ENCODE measurements around the gene EZH1.

The EZH1 gene

DNA sequence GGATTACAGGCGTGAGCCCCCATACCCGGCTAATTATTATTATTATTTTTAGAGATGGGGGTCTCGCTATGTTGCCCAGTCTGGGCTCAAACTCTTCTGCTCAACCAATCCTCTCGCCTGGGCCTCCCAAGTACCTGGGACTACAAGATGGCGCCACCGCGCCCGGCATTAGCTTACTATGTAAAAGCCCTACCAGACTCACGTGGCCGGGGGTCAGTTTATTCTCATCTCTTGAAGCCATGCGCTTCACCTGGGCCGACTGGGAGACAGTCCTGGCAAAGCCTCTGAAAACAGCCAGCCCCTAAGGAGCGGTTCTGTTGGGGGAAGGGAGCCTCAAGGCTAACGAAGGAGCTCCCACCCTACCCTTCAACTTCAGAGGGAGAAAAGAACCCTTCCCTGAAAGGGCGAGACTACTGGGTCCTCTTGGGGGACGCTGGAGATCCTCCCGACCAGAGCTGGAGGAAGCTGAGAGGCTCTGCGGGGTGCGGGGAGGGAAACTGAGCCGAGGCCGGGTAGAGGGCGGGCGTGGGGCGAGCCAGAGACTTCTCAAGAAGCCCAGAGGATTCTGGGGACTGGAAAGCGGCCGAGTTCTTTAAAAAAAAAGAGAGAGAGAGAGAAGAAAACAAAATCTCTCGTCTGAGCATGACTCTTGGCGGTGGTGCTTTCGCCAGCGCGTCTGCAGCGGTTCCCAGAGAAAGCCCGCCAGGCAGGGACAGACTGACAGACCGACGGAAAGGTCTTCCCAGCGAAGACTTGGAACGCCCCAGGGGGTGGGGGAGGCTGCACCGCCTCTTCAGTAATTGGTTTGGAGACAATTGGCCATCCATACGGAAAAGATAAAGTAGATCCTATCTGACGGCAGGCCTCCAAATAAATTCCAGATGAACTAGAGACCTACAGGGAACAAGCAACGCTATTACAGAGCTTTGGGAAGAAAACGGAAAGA is 91.4 kb downstream of the EZH1 start:
- H3K4me3 ChIP-seq (ENCODE audit: low read depth, low read length), result peak overlapping the region; percentile 41
- ChIA-PET POLR2A (no interaction called here), CTCF (interaction anchor here (1.0 to 2.0 kb wide), 4 partner anchors 12 to 27 kb away, joined by 3 to 6 read pairs (median 5); no protein-coding TSS in a partner anchor)

DNA sequence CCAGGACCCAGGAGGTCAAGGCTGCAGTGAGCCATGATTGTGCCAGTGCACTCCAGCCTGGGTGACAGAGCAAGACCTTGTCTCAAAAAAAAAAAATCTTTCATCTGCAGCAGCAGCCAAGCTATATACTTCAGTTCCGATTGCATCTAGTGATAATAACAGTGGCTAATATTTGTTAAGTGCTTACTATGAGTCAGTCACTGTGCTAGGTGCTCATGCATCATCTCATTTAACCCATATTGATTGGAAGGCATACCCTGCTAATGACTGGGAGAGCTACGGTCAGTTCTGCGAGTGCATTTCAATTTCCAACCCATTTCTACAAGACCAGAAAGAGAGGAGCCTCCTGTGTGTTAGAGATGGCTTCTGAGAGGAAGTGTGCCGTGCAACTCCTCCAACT is 93.4 kb downstream of the EZH1 start:
- CTCF ChIA-PET, result no interaction called here
- H3K4me3 ChIP-seq (ENCODE audit: low read depth, low read length), result no peak overlapping the region
- TF ChIP-seq, protein P1, sequence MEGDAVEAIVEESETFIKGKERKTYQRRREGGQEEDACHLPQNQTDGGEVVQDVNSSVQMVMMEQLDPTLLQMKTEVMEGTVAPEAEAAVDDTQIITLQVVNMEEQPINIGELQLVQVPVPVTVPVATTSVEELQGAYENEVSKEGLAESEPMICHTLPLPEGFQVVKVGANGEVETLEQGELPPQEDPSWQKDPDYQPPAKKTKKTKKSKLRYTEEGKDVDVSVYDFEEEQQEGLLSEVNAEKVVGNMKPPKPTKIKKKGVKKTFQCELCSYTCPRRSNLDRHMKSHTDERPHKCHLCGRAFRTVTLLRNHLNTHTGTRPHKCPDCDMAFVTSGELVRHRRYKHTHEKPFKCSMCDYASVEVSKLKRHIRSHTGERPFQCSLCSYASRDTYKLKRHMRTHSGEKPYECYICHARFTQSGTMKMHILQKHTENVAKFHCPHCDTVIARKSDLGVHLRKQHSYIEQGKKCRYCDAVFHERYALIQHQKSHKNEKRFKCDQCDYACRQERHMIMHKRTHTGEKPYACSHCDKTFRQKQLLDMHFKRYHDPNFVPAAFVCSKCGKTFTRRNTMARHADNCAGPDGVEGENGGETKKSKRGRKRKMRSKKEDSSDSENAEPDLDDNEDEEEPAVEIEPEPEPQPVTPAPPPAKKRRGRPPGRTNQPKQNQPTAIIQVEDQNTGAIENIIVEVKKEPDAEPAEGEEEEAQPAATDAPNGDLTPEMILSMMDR (IDR thresholded peaks at IDR 0.05; ENCODE audit: insufficient read depth, low read length, missing control alignments), result no peak
- DNase-seq (ENCODE audit: low read depth, low spot score), result no peak
- POLR2A ChIA-PET, result interaction anchor here (0.6 kb wide), 1 partner anchor 73 kb away, joined by 3 read pairs; no protein-coding TSS in a partner anchor

More for the DNA sequence above, 91.4 kb downstream of the EZH1 start:
- TF ChIP-seq, protein P1 (IDR thresholded peaks at IDR 0.05; ENCODE audit: insufficient read depth, low read length, missing control alignments), result no peak
- no peak for DNase-seq (ENCODE audit: low read depth, low spot score)

Data from AG04449 (cell line).